HepG2 (cell line): ENCODE measurements around the gene ABCG1. TPM values are rescaled to one million over a fixed set of nuclear protein-coding genes. Genes with fewer than 3 reads are reported as not detected.

Experiments
- ATAC-seq: fragments of 200-7000 bp; cut with Tn5 transposase; 3 replicates; pipeline ENCODE4 v1.9.1; 2020; ENCODE audit warnings: mild to moderate bottlenecking, moderate library complexity
- BruUV-seq: library from RNA; stranded (reverse); fragments of 400-500 nt; replicated peaks from 2 replicates; lab custom pipeline; 2021; lab: Mats Ljungman, UMichigan
- CTCF ChIA-PET: fragments of 300-600 bp; formaldehyde crosslinking; extraction: SDS; loops from one replicate; lab custom pipeline; 2021; ENCODE audit warnings: low total read pairs, inconsistent platforms, low intra/inter-chr PET ratio; lab: Yijun Ruan, JAX
- POLR2A ChIA-PET: fragments of 350-600 bp; sonication (Branson Sonifier 250); formaldehyde crosslinking; loops from one replicate; lab custom pipeline; 2020; ENCODE audit warnings: antibody characterized with exemption, inconsistent platforms; lab: Yijun Ruan, JAX
- DNase-seq: peaks from one replicate; pipeline ENCODE4 v3.0.0-alpha.2; 2015; ENCODE audit warnings: low spot score
- FAIRE-seq: peaks from 3 replicates; lab custom pipeline; 2011; peaks lifted over from hg19 to GRCh38; lab: Jason Lieb, UNC
- H2AFZ ChIP-seq: one replicate; pipeline ENCODE4 v1.6.1; 2011; ENCODE audit warnings: low read length, inconsistent platforms
- H3K27ac ChIP-seq: fragments of 300-600 bp; 3 replicates; pipeline ENCODE4 v1.8.0; 2011; ENCODE audit warnings: mixed run types, mild to moderate bottlenecking, mixed read lengths, low read length, inconsistent platforms; ENCODE audit not compliant: insufficient read depth; ENCODE audit errors: extremely low read length
- H3K27me3 ChIP-seq, 2 experiments: fragments of 200-600 bp in 1 of 2; 2 replicates in 1 of 2; 3 replicates in 1 of 2; pipeline versions ENCODE4 v1.6.0 to v1.8.0; 2011; ENCODE audit warnings: low read length in 2 of 2, mild to moderate bottlenecking in 2 of 2, moderate library complexity in 2 of 2, inconsistent platforms in 1 of 2; ENCODE audit not compliant: insufficient read depth in 2 of 2, control insufficient read depth in 1 of 2
- H3K36me3 ChIP-seq, 2 experiments: fragments of 200-600 bp in 1 of 2; replicated peaks in 1 of 2; 2 replicates in 1 of 2; 3 replicates in 1 of 2; pipeline versions ENCODE4 v1.5.1 to v1.8.0; 2011; ENCODE audit warnings: low read length in 2 of 2, inconsistent platforms in 1 of 2; ENCODE audit not compliant: insufficient read depth in 2 of 2, control insufficient read depth in 1 of 2
- H3K4me1 ChIP-seq: 2 replicates; pipeline ENCODE4 v1.5.1; 2012; ENCODE audit warnings: low read length, inconsistent platforms; ENCODE audit not compliant: insufficient read depth
- H3K4me2 ChIP-seq: 2 replicates; pipeline ENCODE4 v1.6.0; 2011; ENCODE audit warnings: low read depth, low read length, inconsistent platforms
- H3K4me3 ChIP-seq, 3 experiments: fragments of 200-600 bp in 1 of 3; sonication (generic), shearing (Covaris generic) in 1 of 3; replicated peaks in 1 of 3; 2 replicates each; pipeline ENCODE4 v1.5.1; 2011 to 2016; ENCODE audit warnings: low read length in 3 of 3, inconsistent platforms in 2 of 3, low read depth in 2 of 3, mild to moderate bottlenecking in 2 of 3, control low read depth in 1 of 3, mixed read lengths in 1 of 3; ENCODE audit not compliant: insufficient read depth in 1 of 3
- H3K79me2 ChIP-seq: one replicate; pipeline ENCODE4 v1.6.1; 2011; ENCODE audit warnings: low read length, inconsistent platforms; ENCODE audit not compliant: insufficient read depth
- H3K9ac ChIP-seq: 2 replicates; pipeline ENCODE4 v1.6.0; 2011; ENCODE audit warnings: mild to moderate bottlenecking, low read depth, low read length, inconsistent platforms; ENCODE audit not compliant: insufficient read depth
- H3K9me3 ChIP-seq: 2 replicates; pipeline ENCODE4 v1.5.1; 2012; ENCODE audit warnings: mild to moderate bottlenecking, low read length
- H4K20me1 ChIP-seq: 2 replicates; pipeline ENCODE4 v1.6.0; 2011; ENCODE audit warnings: inconsistent platforms, mild to moderate bottlenecking, low read length, moderate library complexity; ENCODE audit not compliant: insufficient read depth
- ATF1 ChIP-seq: IDR thresholded peaks from 2 replicates; pipeline ENCODE4 v1.6.1; 2016; ENCODE audit warnings: mild to moderate bottlenecking, control low read depth
- REXO4 ChIP-seq: sonication (generic); formaldehyde crosslinking; IDR thresholded peaks from 2 replicates; pipeline ENCODE4 v1.8.0; 2022; ENCODE audit warnings: missing genetic modification reagents, mild to moderate bottlenecking, borderline replicate concordance
- RFX3 ChIP-seq: IDR thresholded peaks from 2 replicates; pipeline ENCODE4 v1.6.1; 2016; ENCODE audit warnings: missing biosample characterization, missing genetic modification reagents
- SMARCC2 ChIP-seq: fragments of 450-650 bp; IDR thresholded peaks from 2 replicates; pipeline ENCODE4 v1.6.1; 2017; ENCODE audit warnings: antibody characterized with exemption, mild to moderate bottlenecking
- TBX2 ChIP-seq: sonication (generic); formaldehyde crosslinking; IDR thresholded peaks from 2 replicates; pipeline ENCODE4 v1.5.0; 2020; ENCODE audit warnings: missing genetic modification reagents, mild to moderate bottlenecking, borderline replicate concordance
- ZFP82 ChIP-seq: sonication (generic); formaldehyde crosslinking; IDR thresholded peaks from 2 replicates; pipeline ENCODE4 v1.5.1; 2020; ENCODE audit warnings: mild to moderate bottlenecking, missing genetic modification reagents, borderline replicate concordance
- ZNF34 ChIP-seq: sonication (generic); formaldehyde crosslinking; IDR thresholded peaks from 2 replicates; pipeline ENCODE4 v1.4.0; 2020; ENCODE audit warnings: mild to moderate bottlenecking, missing genetic modification reagents, borderline replicate concordance
- ZNF780A ChIP-seq: sonication (generic); formaldehyde crosslinking; IDR thresholded peaks from 2 replicates; pipeline ENCODE4 v1.8.0; 2022; ENCODE audit warnings: mild to moderate bottlenecking, missing genetic modification reagents, moderate library complexity
- WGBS: methylation state at CpG from one replicate; pipeline ENCODE4 v1.1.6; 2017; ENCODE audit warnings: low lambda C conversion rate; 5-methylcytosine and 5-hydroxymethylcytosine counted together
- in situ Hi-C: cut with HindIII; loops from 2 replicates; pipeline ENCODE4 v1.10.0; 2017; ENCODE audit warnings: low pct_unique_long_range_greater_than_20kb; ENCODE audit not compliant: extremely low pct_ligation_motif_present
- intact Hi-C: fragments of 100-400 bp; cut with micrococcal nuclease; formaldehyde crosslinking; loops from one replicate; pipeline ENCODE4 v1.10.0; 2022; ENCODE audit not compliant: unreplicated experiment
- polyA plus RNA-seq, 8 experiments: library from polyadenylated mRNA; depleted of rRNA in 3 of 8; stranded (reverse) in 7 of 8; unstranded in 1 of 8; fragments of >200 nt; fragmentation: Illumina TruSeq in 4 of 8; extraction: Trizol in 4 of 8; gene quantifications; 2 replicates each; pipeline versions ENCODE4 v1.2.1 to v1.2.3, GENCODE V29; 2011 to 2016; ENCODE audit warnings: low read depth in 4 of 8, missing spikeins in 1 of 8, mixed read lengths in 1 of 8; ENCODE audit not compliant: insufficient read depth in 1 of 8
- total RNA-seq, 5 experiments: library from RNA; depleted of rRNA; stranded (reverse); fragments of >200 nt; fragmentation: Illumina TruSeq; extraction: Trizol; gene quantifications; 2 replicates each; pipeline ENCODE4 v1.2.3, GENCODE V29; 2016; ENCODE audit warnings: low read depth in 1 of 5
- TF ChIP-seq, protein P1 (sequence below): sonication (generic); formaldehyde crosslinking; IDR thresholded peaks from 2 replicates; pipeline ENCODE4 v1.4.0; 2020; ENCODE audit warnings: missing genetic modification reagents
- TF ChIP-seq, protein P2 (sequence below): sonication (generic); formaldehyde crosslinking; IDR thresholded peaks from 2 replicates; pipeline ENCODE4 v1.8.0; 2022; ENCODE audit warnings: missing genetic modification reagents, mild to moderate bottlenecking, moderate library complexity, borderline replicate concordance

Gene ABCG1
- total and polyA plus RNA-seq, 2 of the 13 experiments (the other 11 are each of a cell fraction or from before 2014, with no cell fraction given): 0.04 TPM; not detected in 1

DNA sequence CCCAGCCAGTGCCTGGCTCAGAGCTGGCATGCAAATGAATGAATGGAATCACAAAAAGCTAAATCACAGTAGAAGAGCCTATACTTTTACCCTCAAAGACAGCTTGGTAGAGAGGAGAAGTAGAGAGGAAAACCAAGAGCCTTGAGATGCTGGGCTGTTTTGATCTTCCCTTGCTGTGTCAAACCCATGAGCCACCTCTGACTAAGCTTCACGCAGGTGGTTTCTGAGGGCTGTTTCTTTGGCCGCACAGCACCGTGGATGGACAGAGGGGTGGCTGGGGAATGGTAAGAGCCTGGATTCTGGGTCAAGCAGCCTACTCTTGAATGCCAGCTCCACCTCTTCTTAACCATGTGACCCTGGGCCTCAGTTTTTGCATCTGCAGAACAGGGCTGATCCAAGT is 18.6 kb downstream of the ABCG1 start:
- H3K9me3 ChIP-seq: no peaks in the 10 kb centered on the region
- intact Hi-C loops: no loop called here
- H3K4me3 ChIP-seq: no peak overlapping the region
- ATAC-seq: no peak
- ChIA-PET POLR2A (no interaction called here), CTCF (no interaction called here)
- no peaks in the 10 kb centered on the region for H3K36me3 ChIP-seq
- no peaks in the 10 kb centered on the region for H3K79me2 ChIP-seq
- H3K4me2 ChIP-seq: no peak overlapping the region
- 46% methylated on average over 3 of the region's 3 CpGs for WGBS
- peaks cover 0 to 54% of the 10 kb centered on the region in 2 experiments; a peak in 4 of 5 replicates for H3K27me3 ChIP-seq
- no peak overlapping the region for H2AFZ ChIP-seq
- no peak overlapping the region for H3K9ac ChIP-seq
- no peak for FAIRE-seq
- in situ Hi-C loops: no loop called here
- peaks cover 35% of the 10 kb centered on the region for H3K4me1 ChIP-seq
- TF ChIP-seq ZNF780A (CRISPR knock-in tag): no peak
- no peak for TF ChIP-seq TBX2
- TF ChIP-seq, protein P1, sequence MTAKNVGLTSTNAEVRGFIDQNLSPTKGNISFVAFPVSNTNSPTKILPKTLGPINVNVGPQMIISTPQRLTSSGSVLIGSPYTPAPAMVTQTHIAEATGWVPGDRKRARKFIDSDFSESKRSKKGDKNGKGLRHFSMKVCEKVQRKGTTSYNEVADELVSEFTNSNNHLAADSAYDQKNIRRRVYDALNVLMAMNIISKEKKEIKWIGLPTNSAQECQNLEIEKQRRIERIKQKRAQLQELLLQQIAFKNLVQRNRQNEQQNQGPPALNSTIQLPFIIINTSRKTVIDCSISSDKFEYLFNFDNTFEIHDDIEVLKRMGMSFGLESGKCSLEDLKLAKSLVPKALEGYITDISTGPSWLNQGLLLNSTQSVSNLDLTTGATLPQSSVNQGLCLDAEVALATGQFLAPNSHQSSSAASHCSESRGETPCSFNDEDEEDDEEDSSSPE (CRISPR knock-in tag): no peak
- TF ChIP-seq ZFP82 (CRISPR knock-in tag): no peak
- TF ChIP-seq RFX3: no peak
- TF ChIP-seq ATF1 (CRISPR knock-in tag): no peak
- TF ChIP-seq REXO4: no peak
- no peak for TF ChIP-seq ZNF34 (CRISPR knock-in tag)
- TF ChIP-seq, protein P2, sequence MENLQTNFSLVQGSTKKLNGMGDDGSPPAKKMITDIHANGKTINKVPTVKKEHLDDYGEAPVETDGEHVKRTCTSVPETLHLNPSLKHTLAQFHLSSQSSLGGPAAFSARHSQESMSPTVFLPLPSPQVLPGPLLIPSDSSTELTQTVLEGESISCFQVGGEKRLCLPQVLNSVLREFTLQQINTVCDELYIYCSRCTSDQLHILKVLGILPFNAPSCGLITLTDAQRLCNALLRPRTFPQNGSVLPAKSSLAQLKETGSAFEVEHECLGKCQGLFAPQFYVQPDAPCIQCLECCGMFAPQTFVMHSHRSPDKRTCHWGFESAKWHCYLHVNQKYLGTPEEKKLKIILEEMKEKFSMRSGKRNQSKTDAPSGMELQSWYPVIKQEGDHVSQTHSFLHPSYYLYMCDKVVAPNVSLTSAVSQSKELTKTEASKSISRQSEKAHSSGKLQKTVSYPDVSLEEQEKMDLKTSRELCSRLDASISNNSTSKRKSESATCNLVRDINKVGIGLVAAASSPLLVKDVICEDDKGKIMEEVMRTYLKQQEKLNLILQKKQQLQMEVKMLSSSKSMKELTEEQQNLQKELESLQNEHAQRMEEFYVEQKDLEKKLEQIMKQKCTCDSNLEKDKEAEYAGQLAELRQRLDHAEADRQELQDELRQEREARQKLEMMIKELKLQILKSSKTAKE (CRISPR knock-in tag): no peak
- no peak for TF ChIP-seq SMARCC2
- no peak for DNase-seq
- no TSS peak for BruUV-seq
- H4K20me1 ChIP-seq: no peaks in the 10 kb centered on the region
- no peak overlapping the region for H3K27ac ChIP-seq
